ENCODE measurements around the gene SLC7A6.

GRCh38 chr16:68247400-68247799 is 16.9 kb upstream of the SLC7A6 start:
- TF ChIP-seq CTCF (IDR thresholded peaks at IDR 0.05), result no peak
- no peak for TF ChIP-seq POLR2A (IDR thresholded peaks at IDR 0.05)
